K562 (cell line): ENCODE data around the gene COL1A2. TPM values are rescaled to one million over a fixed set of nuclear protein-coding genes. Genes with fewer than 3 reads are reported as not detected.

Source experiments
- BRCA1 ChIP-seq, 2 experiments: fragments of 450-650 bp in 1 of 2; sonication (generic) in 1 of 2; formaldehyde crosslinking in 1 of 2; IDR thresholded peaks; 2 replicates each; pipeline versions ENCODE4 v1.5.0 to v1.6.1; 2017 to 2020; ENCODE audit warnings: mild to moderate bottlenecking in 1 of 2, missing genetic modification reagents in 1 of 2
- CSDE1 ChIP-seq, 2 experiments: fragments of 450-650 bp; IDR thresholded peaks; 2 replicates each; pipeline ENCODE4 v1.6.1; 2016; ENCODE audit warnings: mild to moderate bottlenecking in 1 of 2
- EZH2 ChIP-seq: IDR thresholded peaks from 2 replicates; pipeline ENCODE4 v1.6.1; 2012; ENCODE audit warnings: low read depth, mild to moderate bottlenecking, inconsistent platforms, low read length, borderline replicate concordance
- HNRNPH1 ChIP-seq: fragments of 200-400 bp; formaldehyde crosslinking; optimal IDR thresholded peaks from 2 replicates; pipeline ENCODE3; 2017; ENCODE audit warnings: low read depth, mild to moderate bottlenecking, low read length, moderate library complexity
- MAFF ChIP-seq: IDR thresholded peaks from 2 replicates; pipeline ENCODE4 v1.6.1; 2012; ENCODE audit warnings: low read length, improper control_type of control experiment
- NR1H2 ChIP-seq: sonication (generic); formaldehyde crosslinking; IDR thresholded peaks from 2 replicates; pipeline ENCODE4 v1.4.0; 2020; ENCODE audit warnings: mild to moderate bottlenecking, missing genetic modification reagents
- RAD21 ChIP-seq, 2 experiments: fragments of 250-450 bp in 1 of 2; fragments of 450-650 bp in 1 of 2; sonication (Bioruptor Pico) in 1 of 2; formaldehyde crosslinking in 1 of 2; IDR thresholded peaks in 1 of 2; conservative IDR thresholded peaks in 1 of 2; 2 replicates each; pipeline versions ENCODE4 v1.4.0 to v1.8.0; 2020 to 2022; ENCODE audit warnings: mild to moderate bottlenecking in 2 of 2, moderate library complexity in 1 of 2
- RFX1 ChIP-seq: fragments of 450-650 bp; IDR thresholded peaks from 2 replicates; pipeline ENCODE4 v1.6.1; 2016; ENCODE audit warnings: mild to moderate bottlenecking, moderate library complexity
- STAT5A ChIP-seq: IDR thresholded peaks from 2 replicates; pipeline ENCODE4 v1.6.1; 2012; ENCODE audit warnings: low read length, inconsistent platforms, borderline replicate concordance
- polyA plus RNA-seq, 8 experiments: library from polyadenylated mRNA; depleted of rRNA in 4 of 8; stranded (reverse) in 5 of 8; unstranded in 3 of 8; fragments of >200 nt; fragmentation: Nextera tagmentation in 2 of 8; fragmentation: Illumina TruSeq in 1 of 8; extraction: Ambion mirVana in 2 of 8; extraction: Trizol in 1 of 8; gene quantifications; 2 replicates each; pipeline versions ENCODE4 v1.2.1 to v1.2.3, GENCODE V29; 2011 to 2014; ENCODE audit warnings: inconsistent platforms in 1 of 8, missing spikeins in 1 of 8
- total RNA-seq, 7 experiments: library from RNA; depleted of rRNA in 6 of 7; stranded (reverse); fragments of >200 nt in 6 of 7; fragmentation: Illumina TruSeq in 2 of 7; extraction: Trizol in 2 of 7; gene quantifications; 2 replicates each; pipeline versions ENCODE4 v1.2.1 to v1.2.3, GENCODE V29; 2011 to 2021; ENCODE audit warnings: low replicate concordance in 1 of 7
- TF ChIP-seq, protein P1 (sequence below): sonication (generic); IDR thresholded peaks from 2 replicates; pipeline ENCODE4 v1.6.1; 2016
- TF ChIP-seq, protein P2 (sequence below): fragments of 450-650 bp; IDR thresholded peaks from 2 replicates; pipeline ENCODE4 v1.6.1; 2016; ENCODE audit warnings: low read depth, mild to moderate bottlenecking, moderate library complexity

COL1A2 gene
- total and polyA plus RNA-seq, 9 of the 15 experiments (the other 6 are each of a cell fraction or from before 2014, with no cell fraction given) = 0.94 to 11.6 (median 1.7) TPM

DNA sequence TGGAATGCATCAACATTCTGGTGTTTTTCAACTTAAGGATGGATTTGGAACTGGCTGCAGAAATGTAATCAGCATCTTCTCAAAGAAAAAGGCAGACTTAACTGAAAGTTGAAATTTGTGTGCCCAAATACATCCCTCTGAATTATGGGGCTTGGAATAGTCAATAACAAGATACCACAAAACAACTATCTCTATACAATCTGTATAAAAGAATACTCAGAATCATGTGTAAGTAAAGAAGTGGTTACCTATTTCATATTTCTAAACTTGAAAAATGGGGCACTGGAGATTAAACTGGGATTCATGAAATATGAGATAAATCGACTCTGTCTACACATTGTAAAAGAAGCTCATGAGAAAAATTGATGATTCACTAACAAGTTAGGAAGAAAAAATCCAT lies 6.2 kb upstream of the COL1A2 start (continued):
- TF ChIP-seq RAD21 (CRISPR knock-in tag; conservative IDR thresholded peaks at IDR 0.05 in 1 of 2, IDR thresholded peaks at IDR 0.05 in 1 of 2) (no peak), HNRNPH1 (no peak), MAFF (no peak), EZH2 (no peak), RFX1 (no peak), NR1H2 (CRISPR knock-in tag) (no peak), CSDE1 (IDR thresholded peaks at IDR 0.05) (no peak), STAT5A (no peak), BRCA1 (IDR thresholded peaks at IDR 0.05) (no peak), BRCA1 (CRISPR knock-in tag; IDR thresholded peaks at IDR 0.05) (no peak)
- TF ChIP-seq, protein P1, sequence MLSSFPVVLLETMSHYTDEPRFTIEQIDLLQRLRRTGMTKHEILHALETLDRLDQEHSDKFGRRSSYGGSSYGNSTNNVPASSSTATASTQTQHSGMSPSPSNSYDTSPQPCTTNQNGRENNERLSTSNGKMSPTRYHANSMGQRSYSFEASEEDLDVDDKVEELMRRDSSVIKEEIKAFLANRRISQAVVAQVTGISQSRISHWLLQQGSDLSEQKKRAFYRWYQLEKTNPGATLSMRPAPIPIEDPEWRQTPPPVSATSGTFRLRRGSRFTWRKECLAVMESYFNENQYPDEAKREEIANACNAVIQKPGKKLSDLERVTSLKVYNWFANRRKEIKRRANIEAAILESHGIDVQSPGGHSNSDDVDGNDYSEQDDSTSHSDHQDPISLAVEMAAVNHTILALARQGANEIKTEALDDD = no peak
- TF ChIP-seq, protein P2, sequence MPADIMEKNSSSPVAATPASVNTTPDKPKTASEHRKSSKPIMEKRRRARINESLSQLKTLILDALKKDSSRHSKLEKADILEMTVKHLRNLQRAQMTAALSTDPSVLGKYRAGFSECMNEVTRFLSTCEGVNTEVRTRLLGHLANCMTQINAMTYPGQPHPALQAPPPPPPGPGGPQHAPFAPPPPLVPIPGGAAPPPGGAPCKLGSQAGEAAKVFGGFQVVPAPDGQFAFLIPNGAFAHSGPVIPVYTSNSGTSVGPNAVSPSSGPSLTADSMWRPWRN = no peak
- TF ChIP-seq, all 486 proteins: peak for 0
